NT2/D1 (cell line): Measurements from ENCODE around the gene SERBP1.

Source experiments
- DNase-seq: peaks from one replicate; pipeline ENCODE4 v3.0.0-alpha.2; 2011; ENCODE audit warnings: low read depth, low spot score
- H3K27me3 ChIP-seq: 2 replicates; pipeline ENCODE4 v1.6.0; 2011; ENCODE audit warnings: mild to moderate bottlenecking; ENCODE audit not compliant: insufficient read length, insufficient read depth
- H3K36me3 ChIP-seq: 2 replicates; pipeline ENCODE4 v1.6.1; 2011; ENCODE audit warnings: mild to moderate bottlenecking, low read length, mixed read lengths; ENCODE audit not compliant: insufficient read depth, insufficient read length
- H3K4me1 ChIP-seq: 2 replicates; pipeline ENCODE4 v1.5.1; 2011; ENCODE audit not compliant: insufficient read depth, insufficient read length
- H3K4me3 ChIP-seq: 2 replicates; pipeline ENCODE4 v1.5.1; 2011; ENCODE audit warnings: low read depth; ENCODE audit not compliant: insufficient read length
- H3K9ac ChIP-seq: 2 replicates; pipeline ENCODE4 v1.6.0; 2011; ENCODE audit warnings: low read depth; ENCODE audit not compliant: insufficient read length
- H3K9me3 ChIP-seq: 2 replicates; pipeline ENCODE4 v1.5.1; 2011; ENCODE audit warnings: mild to moderate bottlenecking, low read length; ENCODE audit not compliant: insufficient read depth
- SUZ12 ChIP-seq: IDR thresholded peaks from 2 replicates; pipeline ENCODE4 v1.6.1; 2011; ENCODE audit not compliant: insufficient read length, insufficient read depth; ENCODE audit errors: extremely low read depth
- YY1 ChIP-seq: IDR thresholded peaks from 2 replicates; pipeline ENCODE4 v1.6.1; 2011; ENCODE audit not compliant: insufficient read length, insufficient read depth
- ZNF274 ChIP-seq: IDR thresholded peaks from 2 replicates; pipeline ENCODE4 v1.6.1; 2011; ENCODE audit warnings: mild to moderate bottlenecking, low read depth, low read length

The SERBP1 gene

DNA sequence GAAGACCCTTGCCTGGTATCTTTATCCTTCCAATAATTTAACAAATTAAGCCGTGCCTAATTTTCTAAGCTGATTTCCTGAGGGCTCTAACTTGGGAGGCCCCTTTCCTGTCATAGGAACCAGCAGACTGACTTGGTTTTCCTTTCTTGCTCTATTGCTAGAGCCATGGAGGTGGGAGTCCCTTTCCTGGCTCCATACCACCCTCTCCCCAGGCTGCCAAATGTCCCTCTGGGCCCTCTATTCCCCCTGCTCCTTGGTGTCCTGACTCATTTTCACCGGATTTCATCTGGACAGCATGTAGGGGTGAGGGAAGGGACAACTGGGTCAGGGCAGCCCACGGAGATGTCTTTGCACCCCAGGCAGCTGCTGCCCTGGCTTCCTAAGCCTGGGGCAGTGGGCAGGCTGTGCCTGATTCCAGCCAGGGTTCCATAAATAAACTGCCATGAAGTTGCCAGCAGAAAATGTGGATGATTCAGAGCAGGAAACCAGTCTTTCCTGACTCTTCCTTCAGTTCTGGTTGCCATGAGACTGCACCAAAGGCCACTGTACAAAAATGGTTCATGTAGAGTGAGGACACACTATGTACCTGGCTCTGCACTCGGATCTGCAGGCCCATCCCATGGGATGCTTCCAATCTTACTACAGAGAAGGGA is 38.0 kb upstream of the SERBP1 start:
- H3K9me3 ChIP-seq = no peaks in the 10 kb centered on the region
- H3K4me1 ChIP-seq = peaks cover 3% of the 10 kb centered on the region
- peaks cover 11% of the 10 kb centered on the region for H3K27me3 ChIP-seq
- no peak overlapping the region for H3K4me3 ChIP-seq
- DNase-seq = no peak
- H3K9ac ChIP-seq = no peak overlapping the region
- TF ChIP-seq SUZ12 (no peak), ZNF274 (no peak), YY1 (no peak)
- no peaks in the 10 kb centered on the region for H3K36me3 ChIP-seq

DNA sequence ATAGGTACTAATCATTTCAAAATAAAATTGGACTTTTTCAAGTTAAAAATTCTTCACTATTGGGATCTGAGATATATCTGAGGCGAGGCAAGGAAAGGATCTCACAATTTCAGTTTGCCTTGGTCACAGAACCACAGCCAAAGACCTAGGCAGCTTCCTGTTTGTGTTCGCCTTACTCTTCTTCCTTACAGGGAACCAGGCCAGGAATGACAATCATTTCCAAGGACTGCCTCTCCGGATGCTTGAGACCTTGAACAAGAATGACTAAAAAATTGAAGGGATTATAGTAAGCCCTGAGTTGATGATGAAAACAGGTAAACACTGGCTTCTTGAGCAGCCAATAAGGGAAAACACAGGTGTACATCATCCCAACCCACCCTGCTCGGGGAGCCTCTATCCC is 35.2 kb upstream of the SERBP1 start:
- Histone ChIP-seq H3K9ac (no peak overlapping the region), H3K27me3 (peaks cover 11% of the 10 kb centered on the region), H3K36me3 (no peaks in the 10 kb centered on the region), H3K9me3 (no peaks in the 10 kb centered on the region), H3K4me3 (no peak overlapping the region), H3K4me1 (peaks cover 6% of the 10 kb centered on the region)
- TF ChIP-seq ZNF274 (no peak), YY1 (no peak), SUZ12 (no peak)
- DNase-seq = no peak

DNA sequence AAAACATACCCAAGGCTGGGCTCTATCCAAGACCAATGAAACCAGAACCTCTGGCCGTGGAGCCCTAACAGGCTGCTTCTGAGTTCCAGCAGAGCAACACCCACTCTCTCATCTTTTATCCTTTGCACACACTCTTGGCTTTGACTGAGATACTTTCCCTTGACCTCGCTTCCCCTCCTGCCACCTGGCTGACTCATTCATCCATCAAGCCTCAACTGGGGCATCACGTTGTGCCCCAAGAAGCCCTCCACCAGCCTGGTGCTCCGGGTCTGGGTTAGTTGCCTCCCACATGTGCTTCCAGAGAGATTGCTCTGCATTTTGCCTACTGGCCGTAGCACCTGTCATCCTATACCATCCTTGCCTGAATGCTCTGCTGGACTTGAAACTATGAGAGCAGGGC is 34.5 kb upstream of the SERBP1 start:
- no peaks in the 10 kb centered on the region for H3K36me3 ChIP-seq
- TF ChIP-seq ZNF274 (no peak), YY1 (no peak), SUZ12 (no peak)
- H3K4me3 ChIP-seq = no peak overlapping the region
- no peak overlapping the region for H3K9ac ChIP-seq
- H3K9me3 ChIP-seq = no peaks in the 10 kb centered on the region
- H3K27me3 ChIP-seq = peaks cover 11% of the 10 kb centered on the region
- DNase-seq = no peak
- H3K4me1 ChIP-seq = peaks cover 6% of the 10 kb centered on the region

DNA sequence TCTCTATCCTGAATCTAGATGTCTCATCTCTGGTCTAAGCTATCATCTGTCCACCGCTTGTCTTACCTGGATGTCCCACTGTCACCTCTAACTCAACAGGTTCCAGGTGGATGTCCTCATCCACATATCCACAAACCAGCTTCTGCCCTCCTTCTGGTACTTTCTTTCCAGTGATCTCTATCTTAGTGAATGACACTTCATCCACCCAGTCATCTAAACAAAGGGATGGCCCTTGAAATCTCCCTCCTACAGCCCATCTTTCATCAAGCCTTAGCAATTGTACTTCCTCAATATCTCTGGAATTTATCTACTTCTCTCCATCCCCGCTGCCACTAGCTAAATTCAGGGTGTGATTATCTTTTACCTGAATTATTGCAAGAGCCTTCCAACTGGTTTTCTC is 33.9 kb upstream of the SERBP1 start:
- DNase-seq = no peak
- no peak overlapping the region for H3K9ac ChIP-seq
- H3K9me3 ChIP-seq = no peaks in the 10 kb centered on the region
- H3K36me3 ChIP-seq = no peaks in the 10 kb centered on the region
- peaks cover 11% of the 10 kb centered on the region for H3K27me3 ChIP-seq
- no peak for TF ChIP-seq ZNF274
- no peak for TF ChIP-seq YY1
- no peak for TF ChIP-seq SUZ12
- no peak overlapping the region for H3K4me3 ChIP-seq
- peaks cover 6% of the 10 kb centered on the region for H3K4me1 ChIP-seq

DNA sequence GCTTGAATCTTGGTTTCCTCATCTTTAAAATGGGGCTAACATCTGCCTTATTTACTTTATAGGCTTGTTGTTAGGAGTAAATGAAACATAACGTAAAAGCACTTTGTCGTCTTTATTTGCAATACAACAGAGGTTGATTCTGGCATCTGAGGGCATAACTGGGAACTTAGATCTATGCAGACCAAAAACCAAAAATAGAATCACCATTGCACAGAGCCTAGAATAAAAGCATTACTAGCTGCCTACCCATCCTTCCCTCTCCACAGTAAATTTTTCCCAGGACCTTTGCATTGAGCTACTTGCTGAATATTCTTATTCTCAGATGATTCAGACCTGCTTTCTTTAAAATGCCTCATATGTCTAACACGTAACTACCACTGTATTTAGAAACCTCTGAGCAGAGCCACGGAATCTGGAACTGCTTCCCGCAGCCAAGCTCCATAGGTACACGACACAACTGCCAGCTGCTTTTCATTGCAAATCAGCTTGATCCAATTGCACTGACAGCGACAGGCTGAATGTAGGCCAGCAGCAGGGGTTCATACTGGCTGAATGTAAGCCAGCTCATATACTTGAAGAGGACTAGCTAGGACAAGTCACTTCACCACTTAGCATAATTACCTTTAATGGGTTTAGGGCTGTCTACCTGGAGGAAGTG is 33.2 kb upstream of the SERBP1 start:
- H3K9ac ChIP-seq = no peak overlapping the region
- no peaks in the 10 kb centered on the region for H3K9me3 ChIP-seq
- peak; percentile 57 for DNase-seq
- peaks cover 11% of the 10 kb centered on the region for H3K27me3 ChIP-seq
- no peak overlapping the region for H3K4me3 ChIP-seq
- TF ChIP-seq YY1 (no peak), ZNF274 (no peak), SUZ12 (no peak)
- H3K4me1 ChIP-seq = peaks cover 6% of the 10 kb centered on the region
- no peaks in the 10 kb centered on the region for H3K36me3 ChIP-seq

DNA sequence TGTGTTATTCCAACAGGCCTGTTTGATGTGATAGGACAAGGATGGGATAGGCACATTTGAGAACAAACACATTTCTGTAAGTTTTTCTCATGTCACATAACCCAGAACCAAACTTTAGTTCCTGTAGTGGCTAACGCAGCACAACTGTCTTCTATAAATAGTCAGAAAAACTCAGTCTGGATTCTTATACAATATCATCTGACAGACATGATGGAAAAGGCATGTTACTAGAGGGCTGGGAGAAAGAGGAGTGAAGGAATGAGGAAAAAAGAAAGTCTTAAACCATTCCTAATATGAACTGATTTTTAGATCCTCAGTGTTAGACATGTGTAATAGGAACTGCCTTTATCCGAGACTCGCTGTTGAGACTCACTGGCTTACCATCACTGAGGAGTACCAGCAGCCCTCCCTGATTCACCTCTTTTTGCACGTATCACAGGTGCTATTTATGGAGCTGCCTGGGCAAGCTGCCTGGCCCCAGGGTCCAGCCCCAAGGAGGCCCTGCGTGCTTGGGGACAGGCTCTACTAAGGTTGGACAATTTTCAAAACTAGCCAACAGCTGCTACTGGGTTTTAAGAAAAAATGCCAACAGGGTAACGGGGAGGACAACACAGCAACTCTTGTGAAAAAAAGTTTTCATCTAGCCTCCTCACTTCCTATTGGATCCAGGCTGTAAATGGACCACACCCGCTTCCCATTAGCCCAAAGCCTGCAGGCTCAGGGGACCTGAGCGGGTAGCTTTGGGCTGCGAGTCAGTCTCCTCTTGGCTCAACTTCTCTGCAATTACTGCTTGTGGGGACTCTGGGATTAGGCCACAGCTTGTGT is 30.7 kb upstream of the SERBP1 start:
- TF ChIP-seq YY1 = no peak
- no peak for TF ChIP-seq SUZ12
- no peak for TF ChIP-seq ZNF274
- Histone ChIP-seq H3K9me3 (no peaks in the 10 kb centered on the region), H3K36me3 (no peaks in the 10 kb centered on the region), H3K27me3 (peaks cover 10% of the 10 kb centered on the region), H3K4me3 (no peak overlapping the region), H3K9ac (no peak overlapping the region), H3K4me1 (peaks cover 3% of the 10 kb centered on the region)
- no peak for DNase-seq

DNA sequence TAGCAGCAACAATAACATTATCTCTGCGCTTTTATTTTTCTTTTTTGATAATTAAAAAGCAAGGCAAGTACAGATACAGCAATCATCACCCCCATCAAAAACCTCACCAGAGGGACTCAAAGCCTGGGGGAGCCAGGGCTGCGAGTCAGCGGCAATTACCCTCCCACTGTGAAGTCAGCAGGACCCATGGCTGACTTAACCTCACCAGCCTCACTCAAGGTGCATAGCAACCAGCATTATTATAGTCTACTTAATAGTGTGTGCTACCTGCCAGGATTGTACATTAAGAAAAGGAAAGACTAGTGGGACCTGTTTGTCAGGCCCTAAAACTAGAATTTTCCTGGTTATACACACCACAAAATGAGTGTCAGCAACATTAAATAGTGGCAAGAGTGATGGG is 28.9 kb upstream of the SERBP1 start:
- Histone ChIP-seq H3K4me1 (peaks cover 3% of the 10 kb centered on the region), H3K9me3 (no peaks in the 10 kb centered on the region), H3K9ac (no peak overlapping the region), H3K36me3 (no peaks in the 10 kb centered on the region), H3K27me3 (no peaks in the 10 kb centered on the region), H3K4me3 (no peak overlapping the region)
- TF ChIP-seq SUZ12 (no peak), YY1 (no peak), ZNF274 (no peak)
- DNase-seq = peak; percentile 87
